Measurements from ENCODE around the gene SIL1.

DNA sequence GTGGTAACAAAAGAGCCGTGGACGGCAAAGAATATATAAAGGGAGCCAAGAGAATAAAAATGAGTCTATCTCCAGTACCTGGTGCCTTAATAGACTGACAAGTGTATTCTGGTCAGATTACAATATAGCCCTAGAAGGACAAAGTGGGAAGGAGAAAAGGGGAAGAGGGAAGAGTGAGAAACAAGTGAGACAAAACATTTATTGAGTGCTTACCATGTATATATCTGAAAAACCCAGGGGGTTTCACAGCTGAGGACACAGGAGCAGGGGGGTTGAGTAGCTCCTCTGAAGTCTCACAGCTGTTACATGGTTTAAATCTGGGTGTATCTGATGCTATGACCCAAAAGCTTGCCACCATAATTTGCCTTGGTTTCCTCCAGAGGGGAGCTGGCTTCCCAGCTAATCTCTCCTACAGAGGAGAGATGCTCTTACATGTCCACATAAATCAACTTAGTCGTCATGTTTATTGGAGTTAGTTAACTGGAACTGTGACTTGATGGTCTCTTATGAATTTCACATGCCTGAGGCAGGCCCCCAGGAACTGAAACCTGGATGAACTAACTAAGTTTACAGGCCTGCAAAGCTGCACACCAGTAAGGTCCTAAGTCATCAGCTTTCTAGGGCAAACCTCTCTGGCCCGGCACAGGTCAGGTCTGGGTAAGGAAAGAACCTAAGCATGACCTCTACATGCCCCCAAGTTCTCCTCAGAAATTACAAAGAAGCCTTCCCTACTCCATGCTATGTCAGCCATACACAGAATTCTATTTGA is 15.5 kb downstream of the SIL1 start:
- TF ChIP-seq TCF12 (IDR thresholded peaks at IDR 0.05; ENCODE audit: low read depth, low read length) (no peak), POLR2A (IDR thresholded peaks at IDR 0.05; ENCODE audit: control extremely low read depth in 1 of 2, low read depth in 2 of 2, low read length in 2 of 2) (no peak)
- TF ChIP-seq, protein P1, sequence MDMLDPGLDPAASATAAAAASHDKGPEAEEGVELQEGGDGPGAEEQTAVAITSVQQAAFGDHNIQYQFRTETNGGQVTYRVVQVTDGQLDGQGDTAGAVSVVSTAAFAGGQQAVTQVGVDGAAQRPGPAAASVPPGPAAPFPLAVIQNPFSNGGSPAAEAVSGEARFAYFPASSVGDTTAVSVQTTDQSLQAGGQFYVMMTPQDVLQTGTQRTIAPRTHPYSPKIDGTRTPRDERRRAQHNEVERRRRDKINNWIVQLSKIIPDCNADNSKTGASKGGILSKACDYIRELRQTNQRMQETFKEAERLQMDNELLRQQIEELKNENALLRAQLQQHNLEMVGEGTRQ (IDR thresholded peaks at IDR 0.05; ENCODE audit: low read length), result no peak
- TF ChIP-seq, protein P2, sequence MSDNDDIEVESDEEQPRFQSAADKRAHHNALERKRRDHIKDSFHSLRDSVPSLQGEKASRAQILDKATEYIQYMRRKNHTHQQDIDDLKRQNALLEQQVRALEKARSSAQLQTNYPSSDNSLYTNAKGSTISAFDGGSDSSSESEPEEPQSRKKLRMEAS (IDR thresholded peaks at IDR 0.05), result no peak
